GM18861 (cell line): Measurements from ENCODE around the gene RLIM.

ENCODE experiments used
- ATAC-seq: cut with Tn5 transposase; IDR thresholded peaks from one replicate; pipeline ENCODE4 v1.9.1; 2021; ENCODE audit not compliant: unreplicated experiment

The RLIM gene

GRCh38 chrX:74536832-74537371 lies 77.5 kb downstream of the RLIM start:
- ATAC-seq = no peak

GRCh38 chrX:74536152-74536831 lies 78.1 kb downstream of the RLIM start:
- no peak for ATAC-seq

GRCh38 chrX:74535408-74536151 lies 78.8 kb downstream of the RLIM start:
- ATAC-seq = peak; percentile 39
